ENCODE data around the gene MAP6. TPM values are rescaled to one million over a fixed set of nuclear protein-coding genes. Genes with fewer than 3 reads are reported as not detected.

Gene MAP6
- total RNA-seq, 4 donors from 2014 or later, result 0.35 to 5.0 (median 0.75) TPM

DNA sequence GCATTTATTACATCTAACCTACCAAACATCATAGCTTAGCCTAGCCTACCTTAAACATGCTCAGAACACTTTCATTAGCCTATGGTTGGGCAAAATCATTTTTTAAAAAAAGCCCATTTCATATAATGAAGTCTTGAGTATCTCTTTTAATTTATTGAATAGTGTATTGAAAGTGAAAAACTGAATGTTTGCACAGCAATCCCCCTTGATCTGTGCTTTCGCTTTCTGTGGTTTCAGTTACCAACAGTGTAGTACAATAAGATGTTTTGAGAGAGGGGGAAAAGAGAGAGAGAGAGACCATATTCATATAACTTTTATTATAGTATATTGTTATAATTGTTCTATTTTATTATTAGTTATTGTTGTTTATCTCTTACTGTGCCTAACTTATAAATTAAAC lies 8.4 kb upstream of the MAP6 start:
- Histone ChIP-seq H3K9me3 (no peaks in the 10 kb centered on the region), H3K27ac (no peak overlapping the region), H3K36me3 (no peaks in the 10 kb centered on the region), H3K4me3 (no peak overlapping the region), H3K27me3 (no peaks in the 10 kb centered on the region), H3K4me1 (no peaks in the 10 kb centered on the region)
- no peak for DNase-seq
- TF ChIP-seq POLR2A (IDR thresholded peaks at IDR 0.05), result no peak
- TF ChIP-seq, protein P1, sequence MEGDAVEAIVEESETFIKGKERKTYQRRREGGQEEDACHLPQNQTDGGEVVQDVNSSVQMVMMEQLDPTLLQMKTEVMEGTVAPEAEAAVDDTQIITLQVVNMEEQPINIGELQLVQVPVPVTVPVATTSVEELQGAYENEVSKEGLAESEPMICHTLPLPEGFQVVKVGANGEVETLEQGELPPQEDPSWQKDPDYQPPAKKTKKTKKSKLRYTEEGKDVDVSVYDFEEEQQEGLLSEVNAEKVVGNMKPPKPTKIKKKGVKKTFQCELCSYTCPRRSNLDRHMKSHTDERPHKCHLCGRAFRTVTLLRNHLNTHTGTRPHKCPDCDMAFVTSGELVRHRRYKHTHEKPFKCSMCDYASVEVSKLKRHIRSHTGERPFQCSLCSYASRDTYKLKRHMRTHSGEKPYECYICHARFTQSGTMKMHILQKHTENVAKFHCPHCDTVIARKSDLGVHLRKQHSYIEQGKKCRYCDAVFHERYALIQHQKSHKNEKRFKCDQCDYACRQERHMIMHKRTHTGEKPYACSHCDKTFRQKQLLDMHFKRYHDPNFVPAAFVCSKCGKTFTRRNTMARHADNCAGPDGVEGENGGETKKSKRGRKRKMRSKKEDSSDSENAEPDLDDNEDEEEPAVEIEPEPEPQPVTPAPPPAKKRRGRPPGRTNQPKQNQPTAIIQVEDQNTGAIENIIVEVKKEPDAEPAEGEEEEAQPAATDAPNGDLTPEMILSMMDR (IDR thresholded peaks at IDR 0.05), result no peak

DNA sequence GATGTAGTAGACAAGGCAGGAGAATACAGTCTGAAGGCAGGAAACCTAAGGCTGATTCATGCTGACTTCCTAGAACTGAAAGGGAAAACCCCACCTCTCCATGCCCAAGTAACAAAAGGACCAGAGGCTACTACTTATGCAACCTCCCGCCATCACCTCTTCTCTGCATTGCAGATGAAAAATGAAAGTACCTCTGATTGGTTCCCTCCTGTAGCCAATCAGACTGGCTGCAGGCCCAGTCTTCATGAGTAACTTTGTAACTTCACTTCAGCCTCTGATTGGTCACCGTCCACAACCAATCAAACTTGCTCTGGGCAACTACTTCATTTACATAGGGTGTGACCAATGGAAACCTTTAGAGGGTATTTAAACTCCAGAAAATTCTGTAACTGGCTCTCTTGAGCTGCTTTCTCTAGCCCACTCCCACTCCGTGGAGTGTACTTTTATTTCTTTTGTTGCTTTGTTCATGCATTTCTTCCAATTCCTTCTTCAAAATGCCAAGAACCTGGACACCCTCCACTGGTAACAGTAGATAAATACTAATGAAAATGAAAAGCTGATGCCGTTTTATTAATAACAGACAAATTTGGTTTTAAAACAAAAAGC lies 5.2 kb upstream of the MAP6 start:
- Histone ChIP-seq H3K36me3 (no peaks in the 10 kb centered on the region), H3K9me3 (no peaks in the 10 kb centered on the region), H3K4me1 (peaks cover 0 to 2% (median 0%) of the 10 kb centered on the region in 4 donors), H3K4me3 (no peak overlapping the region), H3K27ac (no peak overlapping the region), H3K27me3 (no peaks in the 10 kb centered on the region)
- no peak for TF ChIP-seq POLR2A (IDR thresholded peaks at IDR 0.05)
- TF ChIP-seq, protein P1 (IDR thresholded peaks at IDR 0.05), result no peak
- DNase-seq, result no peak

DNA sequence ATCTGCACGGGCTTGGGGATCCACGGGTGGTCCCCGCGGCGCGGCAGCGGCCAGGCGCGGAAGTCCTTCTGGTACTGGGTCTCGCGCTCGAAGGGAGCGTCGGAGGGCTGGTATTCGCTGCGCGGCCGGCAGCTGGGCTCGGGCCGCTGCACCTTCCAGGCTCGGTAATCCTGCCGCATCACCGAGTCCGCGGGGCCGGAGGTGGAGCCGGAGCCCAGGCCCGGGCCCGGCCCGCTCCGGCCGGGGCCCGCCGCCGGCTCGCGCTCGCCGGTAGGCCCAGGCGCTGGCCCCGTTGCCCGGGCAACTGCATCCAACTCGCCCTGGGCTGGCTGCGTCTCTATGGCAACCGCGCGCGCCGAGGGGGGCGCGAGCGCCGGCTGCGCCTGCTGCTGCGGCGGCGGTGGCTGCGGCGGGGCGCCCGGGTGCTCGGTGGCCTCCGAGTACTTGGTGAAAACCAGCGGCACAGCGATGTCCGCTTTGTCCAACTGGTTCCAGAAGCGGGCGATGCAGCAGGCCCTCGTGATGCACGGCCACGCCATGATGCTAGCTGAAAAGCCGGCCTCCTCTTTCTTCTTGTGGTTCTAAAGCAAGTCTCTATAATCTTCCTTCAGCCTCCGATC lies 897 bp downstream of the MAP6 start:
- Histone ChIP-seq H3K36me3 (no peaks in the 10 kb centered on the region), H3K9me3 (no peaks in the 10 kb centered on the region), H3K27me3 (peaks cover 0 to 27% of the 10 kb centered on the region in 2 donors), H3K27ac (peak overlapping the region in 2 of 4 donors; percentile 32 to 45), H3K4me1 (peaks cover 0 to 23% (median 12%) of the 10 kb centered on the region in 4 donors), H3K4me3 (peak overlapping the region; percentile 37 to 57 (median 54))
- TF ChIP-seq, protein P1 (IDR thresholded peaks at IDR 0.05), result no peak
- no peak for TF ChIP-seq POLR2A (IDR thresholded peaks at IDR 0.05)
- peak in 1 of 3 donors; percentile 51 for DNase-seq

DNA sequence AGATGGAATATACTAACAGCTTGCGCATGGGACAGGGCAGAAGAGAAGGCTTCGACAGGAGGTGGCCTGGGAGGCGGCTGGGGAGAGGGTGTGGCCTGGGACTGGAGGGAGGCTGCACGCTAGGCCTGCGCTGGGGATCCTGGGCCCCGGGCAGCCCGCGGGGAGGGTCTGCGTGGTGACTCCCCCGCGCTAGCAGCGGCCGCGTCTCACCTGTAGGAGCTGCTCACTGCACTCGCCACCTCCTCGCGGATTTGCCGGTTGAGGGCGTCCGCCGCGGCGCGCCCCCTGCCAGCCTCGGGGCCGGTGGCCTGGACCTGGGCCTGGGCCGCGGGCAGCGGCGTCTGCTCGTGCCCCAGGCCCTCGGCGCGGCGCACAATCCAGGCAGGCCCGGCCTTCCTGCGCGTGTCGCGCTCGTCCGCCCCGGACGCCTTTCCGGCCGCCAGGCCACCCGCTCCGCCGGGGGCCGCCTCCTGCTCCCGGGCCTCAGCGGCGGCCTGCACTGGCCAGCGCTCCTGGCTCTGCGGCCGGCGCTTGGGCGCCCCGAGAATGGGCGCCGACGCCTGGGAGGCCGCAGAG lies 1.5 kb downstream of the MAP6 start:
- no peak for TF ChIP-seq POLR2A (IDR thresholded peaks at IDR 0.05)
- TF ChIP-seq, protein P1 (IDR thresholded peaks at IDR 0.05), result no peak
- Histone ChIP-seq H3K4me1 (peaks cover 0 to 23% (median 12%) of the 10 kb centered on the region in 4 donors), H3K9me3 (no peaks in the 10 kb centered on the region), H3K27me3 (peaks cover 0 to 27% of the 10 kb centered on the region in 2 donors), H3K4me3 (peak overlapping the region; percentile 37 to 57 (median 54)), H3K36me3 (no peaks in the 10 kb centered on the region), H3K27ac (peak overlapping the region in 2 of 4 donors; percentile 32 to 45)
- peak in 1 of 3 donors; percentile 53 for DNase-seq

DNA sequence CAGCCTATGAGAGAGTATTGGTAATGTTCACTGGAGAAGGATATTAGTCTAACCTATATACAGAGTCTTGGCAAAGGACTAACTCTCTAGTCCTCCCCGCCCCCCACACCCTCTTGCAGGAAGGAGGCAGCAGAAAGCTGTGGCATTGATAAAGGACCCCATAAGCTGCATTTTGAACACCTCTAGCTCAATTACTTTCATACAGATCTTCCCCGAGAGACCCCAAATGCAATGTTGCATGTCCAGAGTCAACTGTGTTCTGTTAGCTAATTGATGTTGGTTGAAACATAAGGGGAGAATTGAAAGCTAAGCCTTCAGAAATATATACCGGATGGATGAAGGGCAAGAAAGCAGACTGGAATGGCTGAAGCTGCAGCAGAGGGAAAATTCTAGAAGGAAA lies 2.8 kb downstream of the MAP6 start:
- Histone ChIP-seq H3K4me1 (peaks cover 0 to 23% (median 12%) of the 10 kb centered on the region in 4 donors), H3K27ac (no peak overlapping the region), H3K36me3 (no peaks in the 10 kb centered on the region), H3K9me3 (no peaks in the 10 kb centered on the region), H3K27me3 (peaks cover 0 to 27% of the 10 kb centered on the region in 2 donors), H3K4me3 (no peak overlapping the region)
- no peak for DNase-seq
- no peak for TF ChIP-seq POLR2A (IDR thresholded peaks at IDR 0.05)
- TF ChIP-seq, protein P1 (IDR thresholded peaks at IDR 0.05), result no peak

Measured in Peyer's patch (tissue), 4 donors.